ENCODE data around the gene DENND4B. TPM values are rescaled to one million over a fixed set of nuclear protein-coding genes. Genes with fewer than 3 reads are reported as not detected.
A peak's percentile ranks its signal among the peaks of the same experiment; 100 is the strongest.

Gene DENND4B
- total and polyA plus RNA-seq, 9 of the 15 experiments (the other 6 are each of a cell fraction or from before 2014, with no cell fraction given), result 9.5 to 80.5 (median 23.1) TPM

DNA sequence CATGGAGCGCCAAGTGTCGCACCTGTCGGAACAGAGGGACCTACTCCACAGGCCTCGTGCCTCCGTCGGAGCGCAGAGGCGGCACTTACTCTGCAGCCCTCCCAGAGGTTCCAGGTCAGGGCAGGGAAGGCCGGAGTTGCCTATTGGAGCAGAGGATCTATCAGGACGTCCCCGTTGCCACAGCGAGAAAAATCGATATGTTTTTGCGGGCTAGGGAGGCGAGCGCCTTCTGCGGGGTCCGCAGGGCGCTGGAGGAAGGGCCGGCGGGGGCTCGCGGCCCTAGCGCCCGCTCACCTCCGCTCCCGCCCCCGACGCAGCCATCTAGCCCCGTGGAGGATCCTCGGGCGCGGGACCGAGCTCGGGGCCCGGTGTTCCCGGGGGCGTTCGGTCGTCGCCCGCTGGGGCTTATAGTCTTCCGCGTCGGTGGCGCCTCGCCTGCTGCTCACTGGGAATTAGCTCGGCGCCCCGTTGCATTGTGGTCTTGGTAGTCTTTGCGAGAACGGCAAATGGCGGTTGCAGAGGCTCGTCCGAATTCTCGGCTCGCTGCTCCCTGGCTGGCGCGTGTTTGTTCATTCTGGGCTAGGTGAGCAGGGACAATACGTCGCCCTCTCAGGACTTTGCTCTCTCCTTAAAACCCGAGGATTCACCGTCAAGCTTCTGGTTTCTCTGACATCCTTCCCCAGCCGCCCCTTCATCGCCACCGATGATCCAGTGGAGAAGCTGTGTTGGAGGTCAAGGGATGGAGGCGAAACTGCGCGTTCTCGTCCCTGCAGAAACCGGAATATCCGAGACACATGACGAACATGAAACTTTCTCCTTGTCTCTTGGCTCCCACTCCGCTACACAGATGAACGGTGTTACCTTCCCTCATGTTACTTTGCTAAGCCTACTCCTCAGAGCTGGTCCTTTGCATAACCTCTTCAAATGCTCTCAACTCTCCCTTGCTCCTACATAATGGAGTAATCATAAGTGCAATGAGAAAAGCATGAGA is 31.0 kb upstream of the DENND4B start, which contains the start of gene JTB (continued):
- TF ChIP-seq FOXA3 (CRISPR knock-in tag; conservative IDR thresholded peaks at IDR 0.05 in 1 of 2, IDR thresholded peaks at IDR 0.05 in 1 of 2) (peak in 1 of 2 experiments; percentile 75; a peak in 2 of 4 replicates), EGR1 (conservative IDR thresholded peaks at IDR 0.05) (peak; percentile 86), GABPB1 (CRISPR knock-in tag; IDR thresholded peaks at IDR 0.05) (peak; percentile 58), XRCC4 (IDR thresholded peaks at IDR 0.05; ENCODE audit: extremely low read depth, insufficient read depth, insufficient read length) (no peak), SIN3A (IDR thresholded peaks at IDR 0.05; ENCODE audit: borderline replicate concordance in 2 of 2, control insufficient read depth in 1 of 2, low read depth in 2 of 2, low read length in 2 of 2) (peak; percentile 61 to 75; a peak in 3 of 4 replicates), ETV5 (CRISPR knock-in tag; IDR thresholded peaks at IDR 0.05; ENCODE audit: low read depth) (no peak; the same call in 1 of the 2 replicates), ZNF175 (CRISPR knock-in tag; IDR thresholded peaks at IDR 0.05; ENCODE audit: low read depth) (0 out of 2 replicates have a peak, but pooled peaks have one; percentile 30), SMAD4 (CRISPR knock-in tag; conservative IDR thresholded peaks at IDR 0.05) (peak; percentile 58; the same call in 1 of the 2 replicates), KHSRP (IDR thresholded peaks at IDR 0.05) (no peak), CXXC5 (CRISPR knock-in tag; IDR thresholded peaks at IDR 0.05) (peak; percentile 69), ZFP1 (CRISPR knock-in tag; IDR thresholded peaks at IDR 0.05) (no peak), NR2F6 (CRISPR knock-in tag; IDR thresholded peaks at IDR 0.05) (0 out of 2 replicates have a peak, but pooled peaks have one; percentile 4), GATAD2B (IDR thresholded peaks at IDR 0.05; ENCODE audit: borderline replicate concordance) (0 out of 2 replicates have a peak, but pooled peaks have one; percentile 13), KDM2B (CRISPR knock-in tag; IDR thresholded peaks at IDR 0.05) (no peak), HDGF (IDR thresholded peaks at IDR 0.05) (no peak)
- TF ChIP-seq, protein P1, sequence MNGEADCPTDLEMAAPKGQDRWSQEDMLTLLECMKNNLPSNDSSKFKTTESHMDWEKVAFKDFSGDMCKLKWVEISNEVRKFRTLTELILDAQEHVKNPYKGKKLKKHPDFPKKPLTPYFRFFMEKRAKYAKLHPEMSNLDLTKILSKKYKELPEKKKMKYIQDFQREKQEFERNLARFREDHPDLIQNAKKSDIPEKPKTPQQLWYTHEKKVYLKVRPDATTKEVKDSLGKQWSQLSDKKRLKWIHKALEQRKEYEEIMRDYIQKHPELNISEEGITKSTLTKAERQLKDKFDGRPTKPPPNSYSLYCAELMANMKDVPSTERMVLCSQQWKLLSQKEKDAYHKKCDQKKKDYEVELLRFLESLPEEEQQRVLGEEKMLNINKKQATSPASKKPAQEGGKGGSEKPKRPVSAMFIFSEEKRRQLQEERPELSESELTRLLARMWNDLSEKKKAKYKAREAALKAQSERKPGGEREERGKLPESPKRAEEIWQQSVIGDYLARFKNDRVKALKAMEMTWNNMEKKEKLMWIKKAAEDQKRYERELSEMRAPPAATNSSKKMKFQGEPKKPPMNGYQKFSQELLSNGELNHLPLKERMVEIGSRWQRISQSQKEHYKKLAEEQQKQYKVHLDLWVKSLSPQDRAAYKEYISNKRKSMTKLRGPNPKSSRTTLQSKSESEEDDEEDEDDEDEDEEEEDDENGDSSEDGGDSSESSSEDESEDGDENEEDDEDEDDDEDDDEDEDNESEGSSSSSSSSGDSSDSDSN (IDR thresholded peaks at IDR 0.05; ENCODE audit: borderline replicate concordance in 1 of 2, low read depth in 2 of 2, low read length in 2 of 2), result peak in 1 of 2 experiments; percentile 37; a peak in 1 of 4 replicates
- TF ChIP-seq, protein P2, sequence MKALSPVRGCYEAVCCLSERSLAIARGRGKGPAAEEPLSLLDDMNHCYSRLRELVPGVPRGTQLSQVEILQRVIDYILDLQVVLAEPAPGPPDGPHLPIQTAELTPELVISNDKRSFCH (CRISPR knock-in tag; IDR thresholded peaks at IDR 0.05), result no peak
- TF ChIP-seq, protein P2 (tag; IDR thresholded peaks at IDR 0.05), result no peak; the same call in 1 of the 2 replicates
- TF ChIP-seq, protein P3, sequence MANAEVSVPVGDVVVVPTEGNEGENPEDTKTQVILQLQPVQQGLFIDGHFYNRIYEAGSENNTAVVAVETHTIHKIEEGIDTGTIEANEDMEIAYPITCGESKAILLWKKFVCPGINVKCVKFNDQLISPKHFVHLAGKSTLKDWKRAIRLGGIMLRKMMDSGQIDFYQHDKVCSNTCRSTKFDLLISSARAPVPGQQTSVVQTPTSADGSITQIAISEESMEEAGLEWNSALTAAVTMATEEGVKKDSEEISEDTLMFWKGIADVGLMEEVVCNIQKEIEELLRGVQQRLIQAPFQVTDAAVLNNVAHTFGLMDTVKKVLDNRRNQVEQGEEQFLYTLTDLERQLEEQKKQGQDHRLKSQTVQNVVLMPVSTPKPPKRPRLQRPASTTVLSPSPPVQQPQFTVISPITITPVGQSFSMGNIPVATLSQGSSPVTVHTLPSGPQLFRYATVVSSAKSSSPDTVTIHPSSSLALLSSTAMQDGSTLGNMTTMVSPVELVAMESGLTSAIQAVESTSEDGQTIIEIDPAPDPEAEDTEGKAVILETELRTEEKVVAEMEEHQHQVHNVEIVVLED (CRISPR knock-in tag; IDR thresholded peaks at IDR 0.05), result peak; percentile 36; the same call in 1 of the 2 replicates
- TF ChIP-seq, protein P4, sequence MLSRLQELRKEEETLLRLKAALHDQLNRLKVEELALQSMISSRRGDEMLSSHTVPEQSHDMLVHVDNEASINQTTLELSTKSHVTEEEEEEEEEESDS (CRISPR knock-in tag; IDR thresholded peaks at IDR 0.05), result no peak
- TF ChIP-seq, protein P5, sequence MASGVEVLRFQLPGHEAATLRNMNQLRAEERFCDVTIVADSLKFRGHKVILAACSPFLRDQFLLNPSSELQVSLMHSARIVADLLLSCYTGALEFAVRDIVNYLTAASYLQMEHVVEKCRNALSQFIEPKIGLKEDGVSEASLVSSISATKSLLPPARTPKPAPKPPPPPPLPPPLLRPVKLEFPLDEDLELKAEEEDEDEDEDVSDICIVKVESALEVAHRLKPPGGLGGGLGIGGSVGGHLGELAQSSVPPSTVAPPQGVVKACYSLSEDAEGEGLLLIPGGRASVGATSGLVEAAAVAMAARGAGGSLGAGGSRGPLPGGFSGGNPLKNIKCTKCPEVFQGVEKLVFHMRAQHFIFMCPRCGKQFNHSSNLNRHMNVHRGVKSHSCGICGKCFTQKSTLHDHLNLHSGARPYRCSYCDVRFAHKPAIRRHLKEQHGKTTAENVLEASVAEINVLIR (CRISPR knock-in tag; IDR thresholded peaks at IDR 0.05), result 0 out of 2 replicates have a peak, but pooled peaks have one; percentile 17

All from K562 (cell line).